NCI-H1694 treated with DMSO at 0.1 percent for 48 hours (cell line): ENCODE results near the gene PTX4.

Experiments
- DNase-seq: peaks from one replicate; lab custom pipeline; 2025; lab: John Stamatoyannopoulos, UW

Gene PTX4

GRCh38 chr16:1523581-1524245, 35.0 kb upstream of the PTX4 start:
- no peak for DNase-seq

DNA sequence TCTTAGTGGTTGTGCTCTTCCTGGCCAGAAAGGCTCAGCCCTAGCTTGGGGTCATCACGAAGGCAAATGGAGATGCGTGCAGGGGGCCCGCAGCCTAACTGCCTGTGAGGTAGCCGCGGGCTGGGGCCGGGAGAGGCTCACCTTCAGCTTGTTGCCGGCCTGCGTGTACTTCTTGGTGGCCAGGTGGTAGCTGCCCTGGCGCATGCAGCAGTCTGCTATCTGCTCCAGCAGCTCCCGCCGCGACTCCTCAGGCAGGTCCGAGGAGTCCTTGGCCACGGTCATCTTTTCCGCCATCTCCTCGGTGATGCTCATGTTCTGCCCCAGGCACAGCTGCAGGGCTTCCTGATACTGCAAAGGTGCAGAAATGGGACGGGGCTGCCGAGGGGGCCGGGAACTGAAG, 31.7 kb upstream of the PTX4 start:
- no peak for DNase-seq

DNA sequence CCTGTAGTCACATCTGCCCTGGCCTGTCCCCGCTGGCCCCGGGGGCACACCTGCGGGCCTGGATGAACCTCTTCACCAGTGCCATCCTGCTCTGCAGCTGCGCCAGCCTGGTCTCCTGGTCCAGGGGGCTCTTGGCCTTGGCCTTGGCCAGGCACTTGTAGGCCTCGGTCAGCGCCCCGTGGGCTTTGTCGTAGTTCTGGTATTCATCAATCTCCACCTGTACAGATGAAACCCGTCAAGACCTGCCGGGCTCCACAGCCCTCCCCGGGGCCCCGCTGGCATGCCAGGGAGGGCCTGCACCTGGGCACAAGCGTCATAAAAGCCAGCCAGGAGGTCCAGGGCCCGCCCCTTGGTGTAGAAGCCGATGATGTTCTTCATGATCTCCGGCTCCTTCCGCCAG, 31.1 kb upstream of the PTX4 start:
- no peak for DNase-seq

GRCh38 chr16:1518626-1519135, 29.9 kb upstream of the PTX4 start:
- no peak for DNase-seq

GRCh38 chr16:1514507-1514906, 25.8 kb upstream of the PTX4 start:
- DNase-seq = no peak

DNA sequence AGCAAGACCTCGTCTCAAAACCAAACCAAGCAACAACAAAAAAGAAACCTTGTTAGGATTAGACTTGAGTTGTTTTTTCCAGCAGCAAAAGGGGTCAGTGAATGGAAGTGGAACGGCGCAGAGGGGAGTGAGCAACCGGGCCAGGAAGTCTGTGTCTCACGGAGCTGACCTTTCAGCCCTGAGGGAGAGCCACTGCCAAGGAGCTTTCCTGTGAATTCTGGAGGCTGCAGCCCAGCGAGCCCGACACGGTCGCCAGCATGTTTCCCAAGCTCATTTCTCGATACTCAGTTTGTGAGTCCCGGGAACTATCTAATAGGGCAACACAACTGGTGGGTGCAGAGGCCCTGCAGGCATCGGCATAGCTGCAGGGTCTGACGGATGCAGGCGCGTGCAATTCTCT, 24.0 kb upstream of the PTX4 start:
- DNase-seq = no peak

GRCh38 chr16:1511662-1512569, 23.2 kb upstream of the PTX4 start:
- DNase-seq = no peak

DNA sequence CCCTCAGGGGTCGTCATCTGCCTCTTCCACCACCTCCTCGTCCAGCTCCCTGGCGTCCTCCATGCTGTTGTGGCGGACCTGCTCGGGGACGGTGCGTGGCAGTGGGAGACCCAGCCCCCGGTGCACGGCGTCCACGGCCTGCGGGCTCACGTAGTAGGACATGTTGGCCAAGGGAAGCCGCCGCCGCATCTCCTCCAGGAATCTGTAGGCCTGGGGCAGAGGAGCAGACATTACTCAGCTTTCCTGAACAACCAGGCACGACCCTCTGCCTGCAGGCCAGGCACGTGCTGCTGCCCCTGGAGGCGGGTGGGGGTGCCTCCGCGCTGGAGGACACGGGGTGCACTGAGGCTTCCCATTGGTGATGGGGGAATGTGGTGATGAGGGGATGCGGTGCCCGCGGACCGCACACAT, 22.2 kb upstream of the PTX4 start:
- DNase-seq = no peak

DNA sequence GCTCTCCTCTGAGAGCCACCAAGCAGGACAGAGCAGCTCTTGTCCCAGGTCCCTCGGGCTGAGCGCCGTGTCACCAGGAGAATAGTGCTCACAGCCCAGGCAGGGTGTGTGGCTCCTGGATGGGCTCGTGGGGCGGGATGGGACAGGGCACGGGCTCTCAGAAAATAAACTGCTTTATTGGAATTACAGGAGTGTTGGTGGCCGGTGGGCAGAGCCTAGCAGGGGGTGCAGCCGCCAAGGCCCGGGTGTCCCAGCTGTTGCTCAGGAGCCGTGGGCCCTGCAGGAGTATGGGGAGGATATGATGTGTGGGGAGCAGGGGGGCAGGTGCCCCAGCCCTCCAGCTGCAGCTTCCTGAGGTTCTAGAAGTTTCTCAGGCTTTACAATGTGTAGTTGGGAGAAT, 21.5 kb upstream of the PTX4 start:
- DNase-seq = no peak

- DNase-seq = no peak
These were observed 20.8 kb upstream of the PTX4 start for GRCh38 chr16:1509307-1510221.

- DNase-seq = no peak
These were observed 19.9 kb upstream of the PTX4 start for GRCh38 chr16:1508494-1509187.

GRCh38 chr16:1506494-1507213, 17.9 kb upstream of the PTX4 start:
- DNase-seq = no peak

GRCh38 chr16:1505912-1506311, 17.2 kb upstream of the PTX4 start:
- no peak for DNase-seq

DNA sequence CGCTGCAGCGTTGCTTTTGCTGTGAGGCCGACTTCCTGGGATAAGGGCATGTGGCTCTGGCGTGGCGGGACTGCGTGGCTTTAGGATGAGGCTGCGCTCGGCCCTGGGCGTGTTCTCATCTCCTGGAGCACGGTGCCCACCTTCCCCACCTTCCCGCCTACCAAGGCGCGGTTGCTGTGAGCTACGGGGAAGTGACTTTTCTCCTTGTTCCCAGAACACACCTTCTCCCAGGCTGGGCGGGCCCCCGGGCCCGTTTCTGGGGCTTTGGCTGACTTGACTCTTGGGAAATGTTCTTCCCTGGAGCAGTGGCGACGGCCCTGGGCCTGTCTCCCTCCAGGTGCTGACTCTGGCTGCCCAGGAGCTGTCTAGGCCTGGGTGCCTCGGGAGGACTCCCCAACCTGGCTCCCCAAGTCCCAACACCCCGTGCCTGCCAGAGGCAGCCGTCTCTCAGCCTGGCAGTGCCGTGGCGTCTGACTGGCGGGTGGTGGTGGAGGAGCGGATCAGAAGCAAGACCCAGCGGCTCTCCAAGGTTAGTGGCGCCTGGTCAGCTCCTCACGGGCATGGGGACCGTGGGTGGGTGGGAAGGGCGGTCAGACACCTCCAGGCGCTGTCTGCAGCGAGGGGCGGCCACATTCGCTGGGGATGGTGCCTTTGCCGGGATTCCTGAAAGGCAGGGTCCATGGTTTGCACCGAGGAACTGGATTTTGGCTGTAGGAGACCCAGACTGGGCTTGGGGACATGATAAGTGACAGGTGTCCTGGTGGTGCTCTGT, 16.5 kb upstream of the PTX4 start:
- DNase-seq = no peak

GRCh38 chr16:1503110-1503955, 14.6 kb upstream of the PTX4 start:
- DNase-seq = no peak

GRCh38 chr16:1502092-1503004, 13.6 kb upstream of the PTX4 start:
- no peak for DNase-seq

- no peak for DNase-seq
These were observed 12.9 kb upstream of the PTX4 start for GRCh38 chr16:1501630-1502029.
